ENCODE measurements around the gene MAGI2. TPM values are rescaled to one million over a fixed set of nuclear protein-coding genes. Genes with fewer than 3 reads are reported as not detected.

MAGI2 gene
- total RNA-seq, 2 experiments from 2014 or later: 0.17 TPM

DNA sequence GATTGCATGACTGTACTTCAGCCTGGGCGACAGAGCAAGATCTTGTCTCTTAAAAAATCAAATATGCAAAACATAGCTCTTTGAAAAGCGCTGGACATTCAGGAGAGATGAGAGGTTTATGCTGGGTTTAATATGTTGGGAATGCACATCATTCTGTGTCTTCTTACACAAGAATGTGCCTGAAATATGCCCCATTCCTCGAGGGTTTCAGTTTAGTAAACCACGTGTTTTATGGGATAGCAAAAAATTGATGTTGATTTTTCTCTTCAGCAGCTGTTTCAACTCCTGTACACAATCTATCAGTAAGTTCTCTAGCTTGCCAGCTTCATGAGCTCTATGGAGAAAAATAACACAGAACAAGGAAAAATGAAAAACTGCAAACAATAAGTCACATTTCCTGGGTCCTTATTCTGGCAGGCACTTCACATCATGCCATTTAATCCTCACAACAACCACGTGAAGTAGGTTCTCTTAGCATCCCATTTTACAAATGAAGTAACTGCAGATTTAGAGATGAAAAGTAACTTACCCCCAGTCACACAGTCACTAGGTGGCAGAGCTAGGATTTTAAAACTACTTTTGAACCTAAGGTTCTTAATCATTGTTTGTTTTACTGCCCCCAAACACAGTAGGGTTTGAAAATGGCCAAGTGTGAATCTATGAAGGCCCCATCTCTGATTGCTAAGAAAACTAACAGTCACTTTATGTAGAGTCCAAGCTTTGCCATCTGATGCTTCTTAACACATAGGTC lies 1231.3 kb downstream of the MAGI2 start:
- Mint-ChIP-seq H3K27me3 (peaks cover 7% of the 10 kb centered on the region), H3K4me1 (ENCODE audit: low read depth) (no peaks in the 10 kb centered on the region), H3K36me3 (no peaks in the 10 kb centered on the region), H3K9me3 (no peaks in the 10 kb centered on the region), H3K27ac (no peak overlapping the region), H3K4me3 (no peak overlapping the region)
- CTCF ChIA-PET: interaction anchor here (1.9 kb wide), 1 partner anchor 88 kb away, joined by 5 read pairs; no protein-coding TSS in a partner anchor
- DNase-seq: no peak
- POLR2A ChIA-PET: no interaction called here
- intact Hi-C loops (cut with micrococcal nuclease): no loop called here

DNA sequence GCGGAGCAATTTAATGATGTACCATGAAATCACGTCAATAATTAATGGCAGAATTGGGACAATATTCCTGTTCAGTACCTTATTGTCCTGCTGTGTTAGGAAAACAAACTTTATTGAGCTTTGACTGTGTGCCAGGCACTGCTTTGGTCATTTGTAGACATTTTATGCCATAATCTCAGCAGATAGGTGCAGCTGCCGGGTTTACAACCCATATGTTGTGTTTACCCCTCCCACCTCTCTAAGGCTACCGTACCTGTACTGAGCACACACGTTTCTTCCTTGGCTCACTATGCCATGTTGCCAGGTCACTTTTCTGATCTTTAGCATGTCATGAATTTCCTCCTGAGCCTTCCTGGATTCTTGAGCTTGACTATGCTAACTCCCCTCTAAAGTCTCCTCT lies 1232.7 kb downstream of the MAGI2 start:
- POLR2A ChIA-PET: no interaction called here
- Mint-ChIP-seq H3K36me3 (no peaks in the 10 kb centered on the region), H3K4me1 (ENCODE audit: low read depth) (no peaks in the 10 kb centered on the region), H3K4me3 (no peak overlapping the region), H3K9me3 (no peaks in the 10 kb centered on the region), H3K27me3 (peaks cover 7% of the 10 kb centered on the region), H3K27ac (no peak overlapping the region)
- CTCF ChIA-PET: no interaction called here
- DNase-seq: no peak
- intact Hi-C loops (cut with micrococcal nuclease): no loop called here

DNA sequence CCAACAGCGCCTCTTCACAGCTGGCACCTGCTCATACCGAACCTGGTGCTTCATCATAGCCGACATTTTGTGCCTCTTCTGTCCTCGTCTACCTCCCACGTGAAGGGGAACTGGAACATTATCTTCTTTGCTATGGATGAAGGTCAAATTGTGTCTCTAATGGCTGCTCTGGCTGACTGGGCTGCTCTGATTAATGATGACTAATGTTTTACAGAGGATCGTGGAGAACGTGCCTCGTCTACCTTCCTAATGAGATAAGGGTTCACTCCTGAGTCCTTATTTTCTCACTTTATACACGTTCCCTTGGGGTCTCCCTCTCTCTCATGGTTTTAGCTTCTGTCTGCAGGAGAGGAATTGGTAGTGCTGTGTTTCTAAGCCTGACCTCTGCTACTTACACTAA lies 1234.6 kb downstream of the MAGI2 start:
- no peak for DNase-seq
- H3K36me3 Mint-ChIP-seq: no peaks in the 10 kb centered on the region
- no peak overlapping the region for H3K4me3 Mint-ChIP-seq
- POLR2A ChIA-PET: no interaction called here
- peaks cover 9% of the 10 kb centered on the region for H3K27me3 Mint-ChIP-seq
- no peaks in the 10 kb centered on the region for H3K4me1 Mint-ChIP-seq (ENCODE audit: low read depth)
- H3K9me3 Mint-ChIP-seq: no peaks in the 10 kb centered on the region
- no peak overlapping the region for H3K27ac Mint-ChIP-seq
- CTCF ChIA-PET: no interaction called here
- intact Hi-C loops (cut with micrococcal nuclease): no loop called here

DNA sequence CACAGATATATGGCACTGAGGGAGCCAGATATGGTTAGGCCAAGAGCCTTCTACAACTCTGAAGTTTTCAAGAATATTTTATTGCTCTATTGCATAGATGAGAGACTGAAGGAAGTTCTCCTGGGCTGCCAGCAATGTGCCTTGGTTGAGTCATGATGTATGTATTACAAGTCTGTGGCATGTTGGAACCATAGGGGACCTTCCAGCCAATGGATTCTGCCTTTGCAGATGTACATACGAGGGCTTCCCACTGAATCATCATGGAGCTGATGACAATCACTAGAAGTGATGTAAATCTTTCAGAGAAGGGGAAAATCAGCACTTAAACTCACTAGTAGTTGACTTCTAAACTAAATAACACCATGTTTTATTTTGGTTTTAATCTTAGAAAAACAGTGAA lies 1235.4 kb downstream of the MAGI2 start:
- no peak overlapping the region for H3K4me3 Mint-ChIP-seq
- no peaks in the 10 kb centered on the region for H3K4me1 Mint-ChIP-seq (ENCODE audit: low read depth)
- ChIA-PET CTCF (no interaction called here), POLR2A (no interaction called here)
- no peak for DNase-seq
- H3K27me3 Mint-ChIP-seq: peaks cover 10% of the 10 kb centered on the region
- no peaks in the 10 kb centered on the region for H3K36me3 Mint-ChIP-seq
- H3K27ac Mint-ChIP-seq: no peak overlapping the region
- intact Hi-C loops (cut with micrococcal nuclease): no loop called here
- H3K9me3 Mint-ChIP-seq: no peaks in the 10 kb centered on the region

DNA sequence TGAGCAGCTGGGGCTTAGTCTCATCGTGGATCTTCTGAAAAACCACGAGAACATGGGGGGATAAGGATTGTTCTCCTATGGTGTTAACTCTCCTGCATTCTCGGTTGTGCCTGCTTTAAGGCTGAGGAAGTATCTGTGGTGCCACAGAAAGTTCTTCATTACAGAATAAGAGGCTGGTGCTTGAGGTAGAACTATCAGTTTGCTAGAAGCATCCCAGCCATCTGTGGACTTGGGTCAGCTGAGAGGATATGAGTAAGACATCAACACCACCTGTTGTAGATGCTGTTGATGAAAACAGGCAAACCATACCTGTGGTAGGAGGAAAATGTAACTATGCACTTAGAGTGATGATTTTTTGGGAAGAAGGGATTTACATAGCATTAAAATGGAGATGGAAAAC lies 1238.3 kb downstream of the MAGI2 start:
- Mint-ChIP-seq H3K9me3 (no peaks in the 10 kb centered on the region), H3K27ac (no peak overlapping the region), H3K27me3 (peaks cover 10% of the 10 kb centered on the region), H3K4me3 (no peak overlapping the region), H3K4me1 (ENCODE audit: low read depth) (no peaks in the 10 kb centered on the region), H3K36me3 (no peaks in the 10 kb centered on the region)
- intact Hi-C loops (cut with micrococcal nuclease): no loop called here
- DNase-seq: no peak
- CTCF ChIA-PET: no interaction called here
- POLR2A ChIA-PET: no interaction called here

DNA sequence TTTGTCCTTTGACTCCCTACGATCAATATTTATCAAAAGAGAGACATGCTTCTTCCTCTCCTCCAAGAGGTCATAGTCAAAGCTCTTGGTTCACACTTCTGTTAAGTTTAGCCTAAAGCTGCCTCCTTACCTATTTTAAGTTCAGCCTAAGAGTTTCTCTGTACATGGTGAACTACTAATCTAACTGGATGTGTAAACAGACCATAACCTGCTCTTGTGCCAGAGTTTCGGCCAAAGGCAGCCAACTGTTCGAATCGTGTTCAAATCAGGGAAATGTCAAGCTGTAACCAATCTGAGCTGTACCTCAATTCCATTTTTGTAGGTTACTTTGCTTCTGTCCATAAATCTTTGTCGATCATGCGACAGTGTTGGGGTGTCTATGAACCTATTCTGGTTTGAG lies 1240.1 kb downstream of the MAGI2 start:
- Mint-ChIP-seq H3K4me3 (no peak overlapping the region), H3K36me3 (no peaks in the 10 kb centered on the region), H3K27ac (no peak overlapping the region), H3K27me3 (peaks cover 5% of the 10 kb centered on the region), H3K4me1 (ENCODE audit: low read depth) (no peaks in the 10 kb centered on the region), H3K9me3 (no peaks in the 10 kb centered on the region)
- intact Hi-C loops (cut with micrococcal nuclease): no loop called here
- DNase-seq: no peak
- CTCF ChIA-PET: no interaction called here
- POLR2A ChIA-PET: no interaction called here

DNA sequence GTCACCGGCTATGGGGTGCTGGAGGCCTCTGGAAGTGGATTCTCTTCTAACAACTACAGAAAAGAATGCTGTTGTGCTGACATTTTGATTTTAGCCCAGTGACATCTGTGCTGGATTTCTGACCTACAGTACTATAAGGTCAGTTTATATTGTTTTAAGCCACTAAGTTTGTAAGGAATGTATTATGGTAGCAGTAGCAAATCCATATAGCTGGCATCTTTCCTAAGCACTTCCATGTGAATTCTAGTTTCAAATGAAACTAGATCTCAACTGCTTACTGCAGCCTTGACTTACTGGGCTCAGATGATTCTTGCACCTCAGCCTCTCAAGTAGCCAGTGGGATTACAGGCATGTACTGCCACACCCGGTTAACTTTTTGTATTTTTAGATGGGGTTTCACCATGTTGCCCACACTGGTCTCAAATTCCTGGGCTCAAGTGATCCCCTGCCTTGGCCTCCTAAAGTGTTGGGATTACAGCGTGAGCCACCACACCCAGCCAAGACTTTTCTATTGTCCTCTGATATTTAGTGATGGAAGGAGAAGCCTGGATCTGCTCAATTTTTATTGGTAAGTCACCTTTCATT lies 1240.9 kb downstream of the MAGI2 start:
- Mint-ChIP-seq H3K27me3 (peaks cover 5% of the 10 kb centered on the region), H3K36me3 (no peaks in the 10 kb centered on the region), H3K4me3 (no peak overlapping the region), H3K27ac (no peak overlapping the region), H3K4me1 (ENCODE audit: low read depth) (no peaks in the 10 kb centered on the region), H3K9me3 (no peaks in the 10 kb centered on the region)
- CTCF ChIA-PET: no interaction called here
- intact Hi-C loops (cut with micrococcal nuclease): no loop called here
- DNase-seq: no peak
- POLR2A ChIA-PET: no interaction called here

DNA sequence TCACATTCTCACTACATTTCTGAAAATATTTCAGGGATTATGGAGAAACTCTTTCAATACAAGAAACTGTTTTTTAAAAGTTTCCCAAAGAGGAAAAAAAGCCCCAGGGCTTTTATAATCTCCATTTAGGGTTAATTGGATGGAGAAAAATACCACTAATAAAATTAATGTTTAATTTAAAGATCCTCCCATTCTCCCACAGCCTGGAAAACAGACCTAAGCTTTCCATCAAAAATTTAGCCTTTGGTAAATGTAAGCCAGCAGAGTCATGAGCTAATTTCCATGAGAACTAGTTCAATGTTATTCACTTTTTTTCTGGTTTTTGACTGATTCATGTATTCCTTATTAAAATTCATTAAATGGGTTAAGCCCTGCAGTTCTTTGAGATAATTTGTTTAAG lies 1246.2 kb downstream of the MAGI2 start:
- Mint-ChIP-seq H3K27me3 (no peaks in the 10 kb centered on the region), H3K9me3 (no peaks in the 10 kb centered on the region), H3K36me3 (no peaks in the 10 kb centered on the region), H3K4me1 (ENCODE audit: low read depth) (no peaks in the 10 kb centered on the region), H3K4me3 (no peak overlapping the region), H3K27ac (no peak overlapping the region)
- ChIA-PET CTCF (no interaction called here), POLR2A (no interaction called here)
- intact Hi-C loops (cut with micrococcal nuclease): no loop called here
- DNase-seq: no peak

DNA sequence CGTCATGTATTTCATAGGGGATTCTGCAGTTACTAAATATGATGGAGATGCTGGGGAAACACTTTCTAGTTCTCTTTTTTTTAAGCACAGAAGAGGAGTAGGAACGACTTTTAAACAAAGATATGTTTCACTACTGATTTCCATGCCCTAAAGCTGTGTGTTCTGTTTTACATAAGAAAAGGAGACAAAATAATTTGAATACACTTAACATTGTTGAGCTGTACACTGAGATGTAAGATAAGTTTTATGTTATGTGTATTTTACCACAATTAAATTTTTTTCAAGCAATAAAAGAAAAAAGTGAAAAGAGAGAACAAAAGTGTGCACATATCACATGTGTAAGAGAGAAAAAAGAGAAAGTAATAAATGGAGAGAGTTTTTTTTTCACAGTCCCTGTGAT lies 1246.7 kb downstream of the MAGI2 start:
- Mint-ChIP-seq H3K9me3 (no peaks in the 10 kb centered on the region), H3K27me3 (no peaks in the 10 kb centered on the region), H3K36me3 (no peaks in the 10 kb centered on the region), H3K4me3 (no peak overlapping the region), H3K4me1 (ENCODE audit: low read depth) (no peaks in the 10 kb centered on the region), H3K27ac (no peak overlapping the region)
- ChIA-PET CTCF (no interaction called here), POLR2A (no interaction called here)
- intact Hi-C loops (cut with micrococcal nuclease): no loop called here
- no peak for DNase-seq

DNA sequence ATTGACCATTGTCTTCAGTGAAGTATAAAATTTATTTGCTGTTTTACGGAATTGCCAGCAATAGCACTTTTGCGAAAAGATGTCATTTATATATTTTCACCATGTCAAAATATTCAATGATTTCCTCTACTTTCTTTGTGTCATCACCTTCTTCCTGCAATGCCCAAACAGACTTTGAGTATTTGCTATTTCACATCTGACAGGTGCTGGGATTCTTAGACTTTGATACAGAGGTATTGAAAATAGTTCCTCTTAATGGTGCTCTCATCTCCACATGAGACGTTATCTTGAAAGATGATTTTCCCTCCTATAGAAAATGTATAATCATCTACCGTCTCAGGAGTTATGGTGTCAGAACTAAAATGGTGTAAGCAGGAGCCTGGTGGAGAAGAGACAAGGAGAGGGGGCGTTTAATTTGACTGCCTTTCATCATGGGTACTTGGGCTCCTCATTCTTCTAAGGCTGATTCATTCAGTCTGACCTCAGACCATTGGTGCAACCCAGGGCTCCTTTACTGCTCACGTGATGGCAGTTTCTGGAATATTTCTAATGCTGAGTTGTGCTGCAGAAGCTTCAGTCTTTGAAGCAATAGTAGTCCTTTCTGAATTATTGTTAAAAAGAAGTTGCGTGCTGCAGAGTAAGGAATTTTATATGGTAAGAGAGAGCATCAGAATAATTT lies 1250.3 kb downstream of the MAGI2 start:
- intact Hi-C loops (cut with micrococcal nuclease): no loop called here
- Mint-ChIP-seq H3K4me1 (ENCODE audit: low read depth) (no peaks in the 10 kb centered on the region), H3K4me3 (no peak overlapping the region), H3K27me3 (no peaks in the 10 kb centered on the region), H3K9me3 (no peaks in the 10 kb centered on the region), H3K36me3 (no peaks in the 10 kb centered on the region), H3K27ac (no peak overlapping the region)
- DNase-seq: no peak
- ChIA-PET CTCF (no interaction called here), POLR2A (no interaction called here)

DNA sequence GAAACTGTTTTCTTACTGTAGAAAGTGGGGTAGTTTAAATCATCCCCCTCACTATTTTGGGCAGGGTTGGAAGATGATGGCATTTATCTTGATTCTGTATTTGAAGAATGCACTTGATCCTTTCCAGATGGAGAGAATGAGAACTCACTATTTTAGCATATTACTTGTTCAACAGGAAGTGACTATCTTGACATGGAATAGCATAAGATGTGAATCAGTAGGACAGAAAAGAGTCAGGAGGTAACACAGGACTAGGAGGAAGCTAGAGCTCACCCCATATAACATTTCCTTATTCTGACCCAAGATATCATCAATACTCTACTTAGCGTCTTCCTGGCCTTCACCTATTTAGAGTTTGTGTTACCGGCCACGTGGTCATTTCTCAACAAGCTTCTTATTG lies 1254.7 kb downstream of the MAGI2 start:
- CTCF ChIA-PET: interaction anchor here (1.0 kb wide), 1 partner anchor 11 kb away, joined by 3 read pairs; no protein-coding TSS in a partner anchor

DNA sequence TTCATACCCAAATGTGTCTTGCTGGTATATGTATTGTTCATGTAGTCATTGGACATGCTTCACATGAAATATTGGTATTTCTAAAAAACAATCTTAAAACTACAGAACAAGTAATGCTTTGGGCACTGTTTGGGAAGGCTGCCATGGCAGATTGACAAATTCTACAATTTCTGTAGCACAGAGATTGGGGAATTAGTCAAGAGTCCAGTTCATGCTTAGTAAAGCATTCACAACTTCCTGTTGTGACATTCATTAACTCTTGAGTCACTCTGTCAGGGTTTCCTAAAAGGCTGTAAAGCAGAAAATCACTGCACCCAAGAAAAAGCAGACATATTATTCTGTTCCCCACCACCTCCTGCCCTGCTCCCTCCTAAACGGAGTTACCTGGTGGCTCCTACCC lies 1256.0 kb downstream of the MAGI2 start:
- Mint-ChIP-seq H3K4me3 (no peak overlapping the region), H3K9me3 (no peaks in the 10 kb centered on the region), H3K4me1 (ENCODE audit: low read depth) (no peaks in the 10 kb centered on the region), H3K27ac (no peak overlapping the region), H3K27me3 (no peaks in the 10 kb centered on the region), H3K36me3 (no peaks in the 10 kb centered on the region)
- intact Hi-C loops (cut with micrococcal nuclease): no loop called here
- ChIA-PET POLR2A (no interaction called here), CTCF (no interaction called here)
- DNase-seq: no peak

More for the DNA sequence above, 1254.7 kb downstream of the MAGI2 start:
- Mint-ChIP-seq H3K4me3 (no peak overlapping the region), H3K4me1 (ENCODE audit: low read depth) (no peaks in the 10 kb centered on the region), H3K36me3 (no peaks in the 10 kb centered on the region), H3K27me3 (no peaks in the 10 kb centered on the region), H3K9me3 (no peaks in the 10 kb centered on the region), H3K27ac (no peak overlapping the region)
- DNase-seq: no peak
- POLR2A ChIA-PET: no interaction called here
- intact Hi-C loops (cut with micrococcal nuclease): no loop called here

DNA sequence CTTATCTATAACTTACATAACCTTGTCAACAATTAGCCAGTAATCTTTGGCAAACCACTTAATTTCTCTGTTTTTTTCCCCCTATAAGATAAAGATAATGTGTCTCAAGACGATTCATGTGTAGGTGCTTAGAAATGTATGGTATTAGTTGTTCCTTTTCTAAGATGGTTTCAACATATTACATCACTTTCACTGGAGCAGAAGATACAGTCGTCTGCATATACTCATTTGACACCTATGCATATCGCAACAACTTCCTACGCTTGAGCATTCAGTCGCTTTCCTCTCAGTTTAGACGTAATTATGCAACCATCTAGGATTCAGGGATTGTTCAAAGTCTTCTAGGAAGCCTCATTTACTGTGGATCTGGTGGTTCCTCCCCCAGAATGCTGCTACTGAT lies 1258.2 kb downstream of the MAGI2 start:
- peaks cover 3% of the 10 kb centered on the region for H3K27me3 Mint-ChIP-seq
- ChIA-PET CTCF (no interaction called here), POLR2A (no interaction called here)
- no peak for DNase-seq
- intact Hi-C loops (cut with micrococcal nuclease): no loop called here
- no peaks in the 10 kb centered on the region for H3K9me3 Mint-ChIP-seq
- H3K27ac Mint-ChIP-seq: no peak overlapping the region
- no peaks in the 10 kb centered on the region for H3K36me3 Mint-ChIP-seq
- no peaks in the 10 kb centered on the region for H3K4me1 Mint-ChIP-seq (ENCODE audit: low read depth)
- no peak overlapping the region for H3K4me3 Mint-ChIP-seq
